AG20443 (cell line): Measurements from ENCODE around the gene PEAK3.

Source experiments
- DNase-seq: peaks from one replicate; pipeline ENCODE4 v3.0.0; 2012; ENCODE audit warnings: low spot score, mixed read lengths

Gene PEAK3

DNA sequence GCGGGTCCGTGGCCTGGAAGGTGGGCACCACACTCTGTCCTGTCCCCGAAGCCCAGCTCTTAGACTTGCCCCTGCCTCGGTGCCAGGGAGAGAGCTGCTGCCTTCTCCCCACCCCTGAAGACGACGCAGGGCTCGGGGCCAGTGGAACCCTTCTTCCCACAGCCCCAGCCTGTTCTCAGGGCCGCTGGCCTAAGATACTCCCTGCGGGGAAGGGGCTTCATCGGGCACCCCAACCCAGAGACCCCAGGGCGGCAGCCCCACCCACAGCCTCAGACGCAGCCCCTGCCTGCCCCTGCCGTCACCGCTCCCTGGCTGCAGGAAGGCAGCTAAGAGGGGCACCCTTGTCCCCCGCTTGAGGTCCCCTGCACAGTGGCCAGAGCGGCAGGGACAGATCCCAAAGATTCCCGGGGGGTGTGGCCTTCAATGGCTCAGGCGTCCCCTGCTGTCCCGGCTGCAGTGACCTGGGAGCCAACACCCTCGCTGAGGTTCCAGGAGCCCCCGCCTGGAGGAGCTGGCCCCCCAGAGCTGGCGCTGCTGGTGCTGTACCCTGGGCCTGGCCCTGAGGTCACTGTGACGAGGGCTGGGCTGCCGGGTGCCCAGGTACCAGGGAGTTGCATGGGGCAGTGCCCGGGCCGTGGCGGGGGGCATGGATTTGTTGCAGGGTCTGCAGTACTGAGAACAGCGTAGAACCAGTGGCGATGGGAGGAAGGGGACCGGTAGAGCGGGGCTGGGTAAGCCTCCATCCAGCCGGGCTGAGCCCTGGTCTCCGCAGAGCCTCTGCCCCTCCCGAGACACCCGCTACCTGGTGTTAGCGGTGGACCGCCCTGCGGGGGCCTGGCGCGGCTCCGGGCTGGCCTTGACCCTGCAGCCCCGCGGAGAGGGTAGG is 31.9 kb downstream of the PEAK3 start:
- no peak for DNase-seq

DNA sequence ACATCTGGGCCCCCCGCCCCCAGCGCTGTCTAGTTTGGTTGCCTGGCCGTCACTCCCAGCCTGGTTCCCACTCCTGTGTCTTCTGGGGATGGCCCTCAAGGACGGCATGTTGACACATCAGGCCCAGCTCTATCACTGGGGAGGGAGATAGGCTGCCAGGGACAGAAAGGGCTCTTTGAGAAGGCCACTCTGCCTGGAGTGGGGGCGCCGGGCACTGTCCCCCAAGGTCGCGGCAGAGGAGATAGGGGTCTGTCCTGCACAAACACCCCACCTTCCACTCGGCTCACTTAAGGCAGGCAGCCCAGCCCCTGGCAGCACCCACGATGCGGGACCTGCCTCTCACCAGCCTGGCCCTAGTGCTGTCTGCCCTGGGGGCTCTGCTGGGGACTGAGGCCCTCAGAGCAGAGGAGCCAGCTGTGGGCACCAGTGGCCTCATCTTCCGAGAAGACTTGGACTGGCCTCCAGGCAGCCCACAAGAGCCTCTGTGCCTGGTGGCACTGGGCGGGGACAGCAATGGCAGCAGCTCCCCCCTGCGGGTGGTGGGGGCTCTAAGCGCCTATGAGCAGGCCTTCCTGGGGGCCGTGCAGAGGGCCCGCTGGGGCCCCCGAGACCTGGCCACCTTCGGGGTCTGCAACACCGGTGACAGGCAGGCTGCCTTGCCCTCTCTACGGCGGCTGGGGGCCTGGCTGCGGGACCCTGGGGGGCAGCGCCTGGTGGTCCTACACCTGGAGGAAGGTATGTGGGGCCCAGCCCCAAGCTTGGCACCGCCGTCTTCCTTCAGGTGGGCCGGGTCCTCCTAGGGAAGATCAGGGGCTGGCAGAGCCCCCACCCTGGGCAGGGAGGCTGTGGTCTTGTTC is 32.7 kb downstream of the PEAK3 start, which contains the start of gene AMH:
AMH (plus strand) TSS at position 314 of the 857 bp plus-strand sequence; CDS start at position 324, 10 bp downstream.
- no peak for DNase-seq

DNA sequence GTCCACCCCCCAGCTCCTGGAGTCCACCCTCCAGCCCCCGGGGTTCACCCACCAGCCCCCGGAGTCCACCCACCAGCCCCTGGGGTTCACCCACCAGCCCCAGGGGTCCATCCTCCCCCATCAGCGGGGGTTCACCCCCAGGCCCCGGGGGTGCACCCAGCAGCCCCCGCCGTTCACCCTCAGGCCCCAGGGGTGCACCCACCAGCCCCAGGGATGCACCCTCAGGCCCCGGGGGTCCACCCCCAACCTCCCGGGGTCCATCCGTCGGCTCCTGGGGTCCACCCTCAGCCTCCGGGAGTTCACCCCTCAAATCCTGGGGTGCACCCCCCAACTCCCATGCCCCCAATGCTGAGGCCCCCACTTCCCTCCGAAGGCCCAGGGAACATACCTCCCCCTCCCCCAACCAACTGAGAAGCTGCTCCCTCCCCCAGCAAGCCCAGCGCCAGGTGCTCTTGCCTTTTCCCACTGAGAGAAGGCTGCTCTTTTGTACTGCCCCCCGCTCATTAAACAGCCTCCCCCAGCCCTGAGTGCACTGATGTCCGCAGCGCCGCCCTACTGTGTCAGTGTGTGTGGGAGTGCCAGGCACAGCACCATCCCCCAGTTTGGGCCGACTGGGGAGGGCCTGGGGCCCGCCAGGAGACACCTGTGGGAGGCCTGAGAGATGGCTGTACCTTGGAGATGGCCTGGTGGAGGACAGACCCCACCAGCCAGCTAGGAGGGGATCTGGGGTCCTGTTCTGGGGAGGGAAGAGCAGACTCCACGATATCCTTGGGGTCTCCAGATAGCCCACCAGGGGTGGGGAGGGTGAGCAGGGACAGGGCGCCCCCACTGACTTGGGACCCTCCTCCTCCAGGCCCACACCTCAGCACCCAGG is 33.6 kb downstream of the PEAK3 start:
- DNase-seq: no peak

DNA sequence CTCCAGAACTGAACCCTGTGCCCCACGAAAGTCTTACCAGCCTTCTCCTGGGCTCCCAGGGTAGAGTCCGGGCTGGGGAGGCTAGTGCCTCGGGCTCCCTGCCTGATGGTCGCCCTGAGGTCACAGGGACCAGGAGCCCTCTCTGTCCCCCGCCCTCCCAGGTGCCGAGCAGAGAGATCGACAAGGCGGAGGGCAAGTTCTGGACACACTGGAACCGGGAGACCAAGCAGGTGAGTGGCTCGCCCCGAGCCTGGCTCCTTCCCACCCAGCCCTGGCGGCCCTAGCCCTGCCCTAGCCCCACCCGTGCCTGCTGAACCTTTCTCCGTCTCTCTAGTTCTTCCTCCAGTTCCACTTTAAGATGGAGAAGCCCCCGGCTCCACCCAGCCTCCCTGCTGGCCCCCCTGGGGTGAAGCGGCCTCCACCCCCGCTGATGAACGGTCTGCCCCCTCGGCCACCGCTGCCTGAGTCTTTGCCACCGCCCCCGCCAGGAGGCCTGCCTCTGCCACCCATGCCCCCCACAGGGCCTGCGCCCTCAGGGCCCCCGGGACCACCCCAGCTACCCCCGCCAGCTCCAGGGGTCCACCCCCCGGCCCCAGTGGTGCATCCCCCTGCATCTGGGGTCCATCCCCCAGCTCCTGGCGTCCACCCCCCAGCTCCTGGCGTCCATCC is 34.4 kb downstream of the PEAK3 start:
- no peak for DNase-seq

- peak; percentile 63 for DNase-seq
Observed at GRCh38 chr19:2246801-2247361, 35.1 kb downstream of the PEAK3 start.

GRCh38 chr19:2246014-2246620 is 35.9 kb downstream of the PEAK3 start:
- no peak for DNase-seq

- DNase-seq: no peak
Observed at GRCh38 chr19:2245273-2245672, 36.7 kb downstream of the PEAK3 start.

GRCh38 chr19:2244486-2244885 is 37.5 kb downstream of the PEAK3 start:
- DNase-seq: no peak

DNA sequence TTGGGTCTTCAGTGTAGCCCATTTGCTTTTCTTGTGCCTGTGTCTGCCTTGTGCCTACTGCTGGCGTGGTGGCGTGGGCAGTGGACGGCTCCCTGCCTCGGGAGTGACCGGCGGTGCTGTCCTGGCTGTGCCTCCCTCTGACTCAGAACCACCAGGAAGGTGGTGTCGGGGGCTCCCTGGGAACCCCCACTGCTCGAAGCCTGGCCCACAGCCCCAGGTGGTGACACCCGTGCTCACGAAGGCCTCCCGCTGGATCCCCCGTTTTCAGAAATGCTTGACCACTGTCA is 37.9 kb downstream of the PEAK3 start:
- no peak for DNase-seq

DNA sequence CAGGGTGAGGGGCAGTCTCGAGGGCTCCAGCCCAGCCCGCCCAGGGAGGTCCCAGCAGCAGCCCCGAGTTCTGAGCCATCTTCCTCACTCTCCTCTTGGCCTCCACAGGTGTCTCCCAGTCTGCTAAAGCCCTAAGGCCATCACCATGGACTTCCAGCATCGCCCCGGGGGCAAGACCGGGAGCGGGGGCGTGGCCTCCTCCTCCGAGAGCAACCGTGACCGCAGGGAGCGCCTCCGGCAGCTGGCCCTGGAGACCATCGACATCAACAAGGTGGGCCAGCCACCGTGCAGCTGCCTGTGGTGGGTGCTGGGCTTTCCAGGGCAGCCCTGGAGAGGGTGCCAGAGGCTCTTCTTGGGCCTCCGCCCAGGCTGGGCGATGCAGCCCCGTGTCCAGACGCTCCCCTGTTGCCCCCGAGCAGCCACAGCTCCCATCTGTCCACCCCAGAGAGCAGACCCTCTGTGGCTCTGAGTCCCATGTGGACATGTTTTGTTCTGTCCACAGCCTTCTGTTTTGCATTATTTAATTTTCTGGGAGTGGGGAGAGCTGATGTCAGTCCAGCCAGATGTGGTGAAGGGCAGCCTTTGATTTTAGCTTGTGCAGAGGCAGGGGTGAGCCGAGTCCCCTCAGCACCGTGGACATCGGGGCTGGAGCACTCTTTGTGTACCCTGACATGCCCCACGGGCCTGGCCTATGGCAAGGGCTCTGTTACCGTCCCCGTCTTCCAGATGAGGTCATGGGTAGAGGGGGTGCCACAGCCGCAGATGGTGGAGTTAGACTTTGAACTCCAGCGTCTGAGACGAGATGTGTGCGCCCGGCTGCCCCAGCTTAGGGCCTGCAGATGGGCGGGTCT is 38.5 kb downstream of the PEAK3 start:
- no peak for DNase-seq

DNA sequence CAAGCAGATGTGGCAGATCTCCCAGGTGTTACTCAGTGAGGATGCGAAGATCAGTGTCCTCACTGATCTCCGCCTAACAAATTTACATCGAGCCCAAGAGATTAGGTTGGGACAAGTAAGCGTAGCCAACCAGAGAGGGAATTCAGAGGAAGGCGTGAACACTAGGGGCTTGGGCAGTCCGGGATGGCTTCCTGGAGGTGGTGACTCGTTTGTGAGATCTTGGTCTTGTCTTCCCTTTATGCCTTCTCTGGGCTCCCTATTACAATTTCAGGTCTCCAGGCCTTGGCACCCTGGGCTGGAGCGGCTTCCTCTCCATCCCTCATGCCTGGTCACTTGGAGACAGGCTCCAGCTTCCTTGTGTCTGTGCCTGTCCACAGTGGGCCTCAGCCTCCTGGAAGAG is 39.2 kb downstream of the PEAK3 start:
- DNase-seq: no peak

DNA sequence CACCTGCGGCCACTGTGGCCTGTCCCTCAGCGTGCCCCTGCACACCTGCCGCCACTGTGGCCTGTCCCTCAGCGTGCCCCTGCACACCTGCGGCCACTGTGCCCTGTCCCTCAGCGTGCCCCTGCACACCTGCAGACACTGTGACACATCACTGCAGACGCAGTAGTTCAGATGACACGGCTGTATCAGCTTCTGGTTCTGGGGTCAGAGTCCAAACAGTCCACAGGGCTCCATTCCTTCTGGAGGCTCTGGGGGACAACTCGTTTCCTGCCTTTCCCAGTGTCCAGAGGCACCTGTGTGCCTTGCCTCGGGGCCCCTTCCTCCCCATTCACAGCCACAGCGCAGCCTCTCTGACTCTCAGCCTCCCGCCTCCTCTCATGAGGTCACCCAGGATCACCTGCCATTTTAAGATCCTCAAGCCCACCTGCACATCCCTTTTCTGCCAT is 39.9 kb downstream of the PEAK3 start:
- DNase-seq: no peak

GRCh38 chr19:2240881-2241760 is 40.9 kb downstream of the PEAK3 start:
- no peak for DNase-seq

DNA sequence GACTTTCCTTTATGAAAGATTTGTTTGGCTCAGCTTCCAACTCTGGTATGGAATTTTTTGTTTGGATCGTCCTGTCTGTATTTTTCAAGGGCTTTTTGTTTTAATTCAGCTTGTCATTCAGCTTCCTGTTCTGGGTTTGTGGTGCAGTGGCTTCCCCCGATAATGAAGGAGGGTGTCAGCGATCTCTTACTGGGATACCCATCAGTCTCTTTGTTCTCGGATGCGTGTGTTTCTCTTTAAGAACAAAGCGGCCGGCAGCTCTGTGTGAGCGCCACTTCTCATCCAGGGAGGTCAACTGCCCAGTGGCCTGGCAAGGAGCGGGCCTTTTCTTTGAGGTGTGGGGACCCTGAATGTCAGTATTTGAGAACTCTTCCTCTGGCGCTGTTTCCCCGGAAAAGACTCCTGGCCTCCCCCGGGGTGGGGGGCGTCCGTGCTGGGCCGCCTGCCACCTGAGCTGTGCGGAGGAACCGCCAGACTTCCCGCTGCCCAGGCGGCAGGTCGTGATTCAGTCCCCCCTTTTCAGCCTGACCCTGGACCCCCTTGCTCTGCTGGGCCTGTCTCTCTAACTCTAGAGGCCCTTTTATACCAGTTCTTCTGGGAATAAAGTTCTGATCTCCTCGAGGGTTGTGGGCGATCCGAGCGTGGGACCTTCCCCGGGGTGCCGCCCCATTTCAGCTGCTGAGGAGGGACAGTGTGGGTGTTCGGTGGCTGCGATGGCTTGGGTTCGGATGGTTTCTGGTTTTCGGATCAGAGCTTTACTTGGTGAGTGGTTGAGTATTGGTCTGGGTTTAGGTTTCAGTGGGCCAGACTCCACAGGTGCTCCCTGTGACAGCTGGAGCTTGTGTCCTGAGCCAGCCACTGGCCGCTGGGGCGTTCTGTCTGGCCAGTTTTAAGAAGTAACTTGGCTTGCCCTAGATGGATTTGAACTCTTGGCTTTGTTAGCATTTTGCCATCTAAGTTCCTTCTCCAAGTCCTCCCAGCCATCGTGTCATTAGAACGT is 41.9 kb downstream of the PEAK3 start:
- DNase-seq: no peak

DNA sequence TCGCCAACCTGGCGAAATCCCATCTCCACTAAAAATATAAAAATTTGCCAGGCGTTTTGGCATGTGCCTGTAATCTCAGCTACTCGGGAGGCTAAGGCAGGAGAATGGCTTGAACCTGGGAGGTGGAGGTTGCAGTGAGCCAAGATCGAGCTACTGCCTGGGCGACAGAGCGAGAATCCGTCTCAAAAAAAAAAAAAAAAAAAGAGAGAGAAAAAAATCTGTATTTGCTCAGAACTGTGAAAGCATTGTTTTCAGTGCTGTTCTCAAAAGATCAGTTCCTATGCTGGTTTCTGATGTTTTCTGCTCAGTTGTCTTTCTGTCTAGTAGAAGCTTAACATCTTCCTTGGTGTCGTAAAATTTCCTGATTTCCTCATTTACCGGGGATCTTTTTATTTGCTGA is 42.8 kb downstream of the PEAK3 start:
- no peak for DNase-seq

- no peak for DNase-seq
Observed at GRCh38 chr19:2237869-2238153, 44.2 kb downstream of the PEAK3 start.

DNA sequence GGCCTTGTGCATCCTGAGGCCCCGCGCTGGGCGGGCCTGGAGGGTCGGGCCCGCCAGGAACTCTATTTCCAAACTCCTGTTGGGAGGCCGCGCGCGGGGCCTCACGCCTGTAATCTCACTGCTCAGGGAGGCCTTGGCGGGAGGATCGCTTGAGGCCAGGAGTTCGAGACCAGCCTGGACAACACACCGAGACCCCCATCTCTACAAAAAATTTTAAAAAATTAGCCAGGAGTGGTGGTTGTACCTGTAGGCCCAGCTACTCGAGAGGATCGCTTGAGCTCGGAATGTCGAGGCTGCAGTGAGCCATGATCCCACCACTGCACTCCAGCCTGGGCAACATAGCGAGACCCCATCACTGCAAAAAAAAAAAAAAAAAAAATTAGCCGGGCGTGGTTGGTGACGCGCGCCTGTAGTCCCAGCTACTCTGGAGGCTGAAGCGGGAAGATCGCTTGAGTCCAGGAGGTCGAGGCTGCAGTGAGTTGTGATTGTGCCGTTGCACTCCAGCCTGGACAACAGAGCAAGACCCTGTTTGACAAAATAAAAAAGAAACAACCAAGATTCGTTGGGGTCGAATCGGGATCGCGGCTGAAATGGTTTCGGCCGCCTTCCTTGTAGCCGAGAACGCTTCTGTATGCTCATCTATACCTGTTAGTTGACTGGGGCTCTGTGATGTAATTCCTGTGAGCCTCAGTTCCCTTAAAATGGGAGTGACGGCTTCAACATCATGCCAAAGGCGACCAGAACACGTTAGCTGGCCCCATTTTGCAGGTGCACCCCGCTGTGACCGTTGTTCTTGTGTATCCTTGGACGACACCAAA is 44.7 kb downstream of the PEAK3 start:
- DNase-seq: no peak
